ENCODE results near the gene CMSS1.

The CMSS1 gene

GRCh38 chr3:99943931-99944761 is 126.5 kb downstream of the CMSS1 start:
- no peak for DNase-seq

- no peak for DNase-seq
Measured at GRCh38 chr3:99945328-99945995, 127.8 kb downstream of the CMSS1 start.

GRCh38 chr3:99947356-99947755 is 129.7 kb downstream of the CMSS1 start:
- DNase-seq, result no peak

- DNase-seq, result no peak
Measured at GRCh38 chr3:99948467-99949089, 130.9 kb downstream of the CMSS1 start.

GRCh38 chr3:99949956-99950670 is 132.5 kb downstream of the CMSS1 start:
- DNase-seq, result no peak

- DNase-seq, result no peak
Measured at GRCh38 chr3:99950921-99951320, 133.3 kb downstream of the CMSS1 start.

- DNase-seq, result no peak
Measured at GRCh38 chr3:99951701-99952100, 134.0 kb downstream of the CMSS1 start.

GRCh38 chr3:99952306-99952705 is 134.6 kb downstream of the CMSS1 start:
- DNase-seq, result no peak

- no peak for DNase-seq
Measured at GRCh38 chr3:99953596-99953995, 135.9 kb downstream of the CMSS1 start.

GRCh38 chr3:99954914-99955644 is 137.4 kb downstream of the CMSS1 start:
- no peak for DNase-seq

GRCh38 chr3:99955773-99956562 is 138.3 kb downstream of the CMSS1 start:
- DNase-seq, result no peak

GRCh38 chr3:99957151-99957796 is 139.6 kb downstream of the CMSS1 start:
- no peak for DNase-seq

- DNase-seq, result no peak
Measured at GRCh38 chr3:99958222-99958912, 140.7 kb downstream of the CMSS1 start.

- no peak for DNase-seq
Measured at GRCh38 chr3:99960123-99960878, 142.6 kb downstream of the CMSS1 start.

GRCh38 chr3:99960941-99961340 is 143.3 kb downstream of the CMSS1 start:
- no peak for DNase-seq

- no peak for DNase-seq
Measured at GRCh38 chr3:99961756-99962515, 144.3 kb downstream of the CMSS1 start.

- no peak for DNase-seq
Measured at GRCh38 chr3:99962703-99963102, 145.0 kb downstream of the CMSS1 start.

- DNase-seq, result no peak
Measured at GRCh38 chr3:99965077-99965476, 147.4 kb downstream of the CMSS1 start.
